Upper lobe of left lung (tissue), 6 donors: ENCODE results near the gene ITGB3. TPM values are rescaled to one million over a fixed set of nuclear protein-coding genes. Genes with fewer than 3 reads are reported as not detected.
A peak's percentile ranks its signal among the peaks of the same experiment; 100 is the strongest.

Source experiments
- ATAC-seq, 2 donors: fragments of 200-7000 bp; cut with Tn5 transposase; one replicate each; pipeline ENCODE4 v1.9.1; 2022; ENCODE audit warnings: mild to moderate bottlenecking in 2 of 2, moderate library complexity in 2 of 2; ENCODE audit not compliant: low FRiP score in 2 of 2
- DNase-seq, 2 donors: peaks; one replicate each; pipeline ENCODE4 v3.0.0-alpha.2; 2019 to 2020
- H3K27ac ChIP-seq, 4 donors: fragments of 200-600 bp; sonication (generic); one replicate each; pipeline ENCODE4 v1.5.1; 2016 to 2019
- H3K27me3 ChIP-seq, 4 donors: fragments of 200-600 bp; sonication (generic); one replicate each; pipeline ENCODE4 v1.5.1; 2017 to 2019
- H3K36me3 ChIP-seq, 4 donors: fragments of 200-600 bp; sonication (generic); one replicate each; pipeline ENCODE4 v1.5.1; 2016 to 2019
- H3K4me1 ChIP-seq, 4 donors: fragments of 200-600 bp; sonication (generic); one replicate each; pipeline ENCODE4 v1.5.1; 2018 to 2019
- H3K4me3 ChIP-seq, 4 donors: fragments of 200-600 bp; sonication (generic); one replicate each; pipeline ENCODE4 v1.5.1; 2017 to 2019; ENCODE audit warnings: mild to moderate bottlenecking in 2 of 4, moderate library complexity in 1 of 4
- H3K9me3 ChIP-seq, 4 donors: fragments of 200-600 bp; sonication (generic); one replicate each; pipeline ENCODE4 v1.5.1; 2018 to 2019
- CTCF ChIP-seq, 6 experiments: fragments of 450-650 bp in 4 of 6; fragments of 200-600 bp in 2 of 6; sonication (generic) in 2 of 6; IDR thresholded peaks; one replicate each; pipeline ENCODE4 v1.5.1; 2016 to 2019; ENCODE audit warnings: antibody characterized with exemption in 6 of 6
- EP300 ChIP-seq, 4 donors: sonication (generic); formaldehyde crosslinking; IDR thresholded peaks; one replicate each; pipeline ENCODE4 v1.5.1; 2017; ENCODE audit warnings: antibody characterized with exemption in 4 of 4, control low read depth in 2 of 4
- POLR2A ChIP-seq, 4 donors: fragments of 450-650 bp; IDR thresholded peaks; one replicate each; pipeline ENCODE4 v1.5.1; 2016 to 2017; ENCODE audit warnings: antibody characterized with exemption in 4 of 4, mild to moderate bottlenecking in 2 of 4
- POLR2AphosphoS5 ChIP-seq, 2 donors: sonication (generic); formaldehyde crosslinking; IDR thresholded peaks; one replicate each; pipeline ENCODE4 v1.5.1; 2017; ENCODE audit warnings: antibody characterized with exemption in 2 of 2
- WGBS, 2 donors: methylation state at CpG; one replicate each; pipeline ENCODE4 v1.1.5; 2017 to 2018; 5-methylcytosine and 5-hydroxymethylcytosine counted together
- total RNA-seq, 6 donors: library from RNA; depleted of rRNA in 4 of 6; stranded (reverse); fragments of >200 nt in 4 of 6; gene quantifications; one replicate each; pipeline versions ENCODE4 v1.1.0 to v1.2.1, GENCODE V29; 2016 to 2021
- donor health status: DM: no; HTN: no; CAD: no; lungs with moderate emphysema.
- donor health status: DM: no; HTN: yes; CAD: no; lungs with severe emphysema.

Gene ITGB3
- total RNA-seq = 10 to 100 TPM in 3 of 6 donors, 1 to 10 TPM in 3; 3.4 to 17.8 (median 9.8) TPM

GRCh38 chr17:47253541-47254402 lies at the start of gene ITGB3:
TSS of gene ITGB3 (plus strand) at chr17:47253827. CDS start at chr17:47253862, 35 bp downstream.
- ATAC-seq = peak; percentile 87 to 94
- no peaks in the 10 kb centered on the region for H3K9me3 ChIP-seq
- peak within 1 kb of the TSS; percentile 62 to 78 (median 66) for H3K4me3 ChIP-seq
- H3K4me1 ChIP-seq = peaks cover 7 to 19% (median 14%) of the 10 kb centered on the region in 4 donors
- TF ChIP-seq CTCF (IDR thresholded peaks at IDR 0.05) (peak; percentile 31 to 73 (median 48)), POLR2AphosphoS5 (IDR thresholded peaks at IDR 0.05) (no peak), POLR2A (IDR thresholded peaks at IDR 0.05) (no peak), EP300 (IDR thresholded peaks at IDR 0.05) (no peak)
- H3K36me3 ChIP-seq = no peaks in the 10 kb centered on the region
- H3K27me3 ChIP-seq = no peaks in the 10 kb centered on the region
- DNase-seq = peak; percentile 66 to 96
- H3K27ac ChIP-seq = peak within 1 kb of the TSS in 3 of 4 donors; percentile 3 to 52 (median 37)
- WGBS, 2 donors = 1 to 3% methylated on average over 22 to 55 of the region's 112 CpGs

- Histone ChIP-seq H3K27me3 (no peaks in the 10 kb centered on the region), H3K27ac (peak overlapping the region; percentile 66 to 82 (median 78)), H3K36me3 (no peaks in the 10 kb centered on the region), H3K4me1 (peaks cover 17 to 27% (median 22%) of the 10 kb centered on the region in 4 donors), H3K4me3 (no peak overlapping the region), H3K9me3 (no peaks in the 10 kb centered on the region)
- TF ChIP-seq CTCF (IDR thresholded peaks at IDR 0.05) = no peak
- TF ChIP-seq POLR2A (IDR thresholded peaks at IDR 0.05) = no peak
- no peak for TF ChIP-seq EP300 (IDR thresholded peaks at IDR 0.05)
- TF ChIP-seq POLR2AphosphoS5 (IDR thresholded peaks at IDR 0.05) = no peak
- DNase-seq (no peak), ATAC-seq (no peak)
- WGBS, 2 donors = 73 to 74% methylated on average over 6 of the region's 6 CpGs
These were observed 49.5 kb upstream of the ITGB3 start for GRCh38 chr17:47203984-47204721.

- no peaks in the 10 kb centered on the region for H3K36me3 ChIP-seq
- peaks cover 17 to 27% (median 22%) of the 10 kb centered on the region in 4 donors for H3K4me1 ChIP-seq
- TF ChIP-seq CTCF (IDR thresholded peaks at IDR 0.05) (no peak), POLR2A (IDR thresholded peaks at IDR 0.05) (no peak), POLR2AphosphoS5 (IDR thresholded peaks at IDR 0.05) (no peak), EP300 (IDR thresholded peaks at IDR 0.05) (no peak)
- no peaks in the 10 kb centered on the region for H3K27me3 ChIP-seq
- DNase-seq = no peak
- peak overlapping the region; percentile 66 to 82 (median 78) for H3K27ac ChIP-seq
- WGBS, 2 donors = 52 to 53% methylated on average over 6 of the region's 6 CpGs
- H3K9me3 ChIP-seq = no peaks in the 10 kb centered on the region
- H3K4me3 ChIP-seq = peak overlapping the region in 1 of 4 donors; percentile 2
- ATAC-seq = peak; percentile 41 to 81
These were observed 48.8 kb upstream of the ITGB3 start for GRCh38 chr17:47204722-47205418.

GRCh38 chr17:47205419-47205963 lies 48.1 kb upstream of the ITGB3 start:
- H3K27ac ChIP-seq = peak overlapping the region; percentile 66 to 82 (median 78)
- H3K9me3 ChIP-seq = no peaks in the 10 kb centered on the region
- ATAC-seq (peak; percentile 56 to 91), DNase-seq (peak in 1 of 2 donors; percentile 90)
- no peaks in the 10 kb centered on the region for H3K27me3 ChIP-seq
- peak overlapping the region in 1 of 4 donors; percentile 2 for H3K4me3 ChIP-seq
- TF ChIP-seq CTCF (IDR thresholded peaks at IDR 0.05) = no peak
- peak in 1 of 4 donors; percentile 20 for TF ChIP-seq EP300 (IDR thresholded peaks at IDR 0.05)
- peak in 1 of 4 donors; percentile 18 for TF ChIP-seq POLR2A (IDR thresholded peaks at IDR 0.05)
- TF ChIP-seq POLR2AphosphoS5 (IDR thresholded peaks at IDR 0.05) = peak in 1 of 2 donors; percentile 42
- WGBS, 2 donors = 50 to 62% methylated on average over 9 of the region's 9 CpGs
- peaks cover 19 to 33% (median 23%) of the 10 kb centered on the region in 4 donors for H3K4me1 ChIP-seq
- no peaks in the 10 kb centered on the region for H3K36me3 ChIP-seq
